NK-92 (cell line): Measurements from ENCODE around the gene POLD2.

Experiments used
- DNase-seq: peaks from one replicate; lab custom pipeline; 2025; ENCODE audit not compliant: unreplicated experiment; lab: John Stamatoyannopoulos, UW

The POLD2 gene

GRCh38 chr7:44152971-44153947, 29.9 kb upstream of the POLD2 start:
- DNase-seq: no peak

GRCh38 chr7:44151956-44152355, 28.6 kb upstream of the POLD2 start:
- DNase-seq: no peak

- no peak for DNase-seq
Measured at GRCh38 chr7:44150966-44151941, 27.9 kb upstream of the POLD2 start.

GRCh38 chr7:44150466-44150832, 27.1 kb upstream of the POLD2 start:
- no peak for DNase-seq

- no peak for DNase-seq
Measured at GRCh38 chr7:44149571-44150465, 26.5 kb upstream of the POLD2 start.

GRCh38 chr7:44148961-44149536, 25.7 kb upstream of the POLD2 start:
- DNase-seq: no peak

- no peak for DNase-seq
Measured at GRCh38 chr7:44148166-44148565, 24.8 kb upstream of the POLD2 start.

- DNase-seq: no peak
Measured at GRCh38 chr7:44147026-44147991, 24.0 kb upstream of the POLD2 start.

- no peak for DNase-seq
Measured at GRCh38 chr7:44145969-44146911, 22.9 kb upstream of the POLD2 start.

GRCh38 chr7:44145479-44145968, 22.2 kb upstream of the POLD2 start:
- no peak for DNase-seq

GRCh38 chr7:44144968-44145478, 21.7 kb upstream of the POLD2 start:
- DNase-seq: no peak

- DNase-seq: no peak
Measured at GRCh38 chr7:44144426-44144967, 21.1 kb upstream of the POLD2 start.

GRCh38 chr7:44143646-44144250, 20.4 kb upstream of the POLD2 start:
- DNase-seq: no peak

GRCh38 chr7:44142028-44142427, 18.7 kb upstream of the POLD2 start:
- no peak for DNase-seq

GRCh38 chr7:44141221-44141850, 18.0 kb upstream of the POLD2 start, which contains the start of gene MYL7:
Gene MYL7, minus strand, starts transcription at chr7:44141332. Its CDS starts 27 bp downstream, at chr7:44141305.
- DNase-seq: no peak

GRCh38 chr7:44140341-44140740, 17.0 kb upstream of the POLD2 start:
- no peak for DNase-seq
